Left renal pelvis (tissue), 4 donors: Measurements from ENCODE around the gene ZNF324. TPM values are rescaled to one million over a fixed set of nuclear protein-coding genes. Genes with fewer than 3 reads are reported as not detected.
A peak's percentile ranks its signal among the peaks of the same experiment; 100 is the strongest.
"Not testable (repeated sequence)": the region's sequence is repeated elsewhere in the genome, so short reads cannot be mapped to it uniquely, and the experiment has no call there.

ENCODE experiments used
- DNase-seq, 4 donors: peaks; one replicate each; pipeline ENCODE4 v3.0.0-alpha.2; 2013; ENCODE audit warnings: low read depth in 4 of 4, low spot score in 3 of 4
- polyA plus RNA-seq, 4 donors: library from polyadenylated mRNA; unstranded; fragments of 120-200 nt; gene quantifications; one replicate each; pipeline ENCODE4 v1.2.1, GENCODE V29; 2013; ENCODE audit not compliant: insufficient read length in 4 of 4

Gene ZNF324
- polyA plus RNA-seq, 4 donors = 7.2 to 12.1 (median 8.9) TPM

- no peak for DNase-seq
Observed at GRCh38 chr19:58498316-58499020, 31.6 kb downstream of the ZNF324 start.

- DNase-seq = peak; percentile 91 to 95 (median 94)
Observed at GRCh38 chr19:58499021-58499927, 32.4 kb downstream of the ZNF324 start.

- no peak for DNase-seq
Observed at GRCh38 chr19:58500242-58500641, 33.4 kb downstream of the ZNF324 start.

- DNase-seq = not testable (repeated sequence)
Observed at GRCh38 chr19:58507602-58508223, 40.8 kb downstream of the ZNF324 start.

- no peak for DNase-seq
Observed at GRCh38 chr19:58509731-58510083, 42.8 kb downstream of the ZNF324 start.

- no peak for DNase-seq
Observed at GRCh38 chr19:58510084-58510862, 43.4 kb downstream of the ZNF324 start.

- no peak for DNase-seq
Observed at GRCh38 chr19:58511353-58512208, 44.7 kb downstream of the ZNF324 start, which contains the start of gene SLC27A5. TSS of gene SLC27A5 (minus strand) at chr19:58511992. CDS start at chr19:58511955, 37 bp downstream.

GRCh38 chr19:58513213-58513693 is 46.4 kb downstream of the ZNF324 start:
- no peak for DNase-seq

- DNase-seq = peak; percentile 56 to 78 (median 68)
Observed at GRCh38 chr19:58513694-58514563, 47.0 kb downstream of the ZNF324 start.

GRCh38 chr19:58514564-58515022 is 47.7 kb downstream of the ZNF324 start:
- no peak for DNase-seq

- DNase-seq = no peak
Observed at GRCh38 chr19:58515259-58515658, 48.4 kb downstream of the ZNF324 start.

- no peak for DNase-seq
Observed at GRCh38 chr19:58516246-58516836, 49.5 kb downstream of the ZNF324 start.

GRCh38 chr19:58516964-58517833 is 50.3 kb downstream of the ZNF324 start:
- no peak for DNase-seq

- DNase-seq = no peak
Observed at GRCh38 chr19:58518256-58519086, 51.6 kb downstream of the ZNF324 start.

GRCh38 chr19:58519087-58519354 is 52.1 kb downstream of the ZNF324 start:
- DNase-seq = peak; percentile 50 to 60 (median 58)
